Head of caudate nucleus (tissue), 42 donors: ENCODE data around the gene RGS14.
"Not testable (repeated sequence)": the region's sequence is repeated elsewhere in the genome, so short reads cannot be mapped to it uniquely, and the experiment has no call there.

Source experiments
- DNase-seq, 42 donors: peaks; one replicate each; pipeline versions ENCODE4 v3.0.0 to v3.0.0-alpha.2; 2020 to 2021; ENCODE audit warnings: mixed read lengths in 7 of 42
- intact Hi-C: fragments of 100-400 bp; cut with DNase I; formaldehyde crosslinking; loops from one replicate; pipeline ENCODE4 v1.15.0; 2022

The RGS14 gene

GRCh38 chr5:177371120-177372033, 13.7 kb downstream of the RGS14 start:
- intact Hi-C loops = no loop called here
- DNase-seq = no peak

GRCh38 chr5:177372034-177372896, 14.5 kb downstream of the RGS14 start:
- DNase-seq = no peak
- intact Hi-C loops = no loop called here

GRCh38 chr5:177372910-177373309, 15.2 kb downstream of the RGS14 start:
- intact Hi-C loops = no loop called here
- peak in 7 of 42 donors; percentile 21 to 65 (median 38) for DNase-seq

GRCh38 chr5:177373806-177374205, 16.1 kb downstream of the RGS14 start:
- no peak for DNase-seq
- intact Hi-C loops = no loop called here

GRCh38 chr5:177374211-177374610, 16.5 kb downstream of the RGS14 start:
- DNase-seq = no peak
- intact Hi-C loops = no loop called here

GRCh38 chr5:177375516-177375915, 17.8 kb downstream of the RGS14 start:
- intact Hi-C loops, DNase-seq: not testable (repeated sequence)

- intact Hi-C loops = no loop called here
- no peak for DNase-seq
Measured at GRCh38 chr5:177376107-177376506, 18.4 kb downstream of the RGS14 start.

GRCh38 chr5:177377851-177378776, 20.4 kb downstream of the RGS14 start:
- intact Hi-C loops = no loop called here
- no peak for DNase-seq

- intact Hi-C loops = no loop called here
- peak in 12 of 42 donors; percentile 36 to 80 (median 50) for DNase-seq
Measured at GRCh38 chr5:177378884-177379883, 21.5 kb downstream of the RGS14 start.

- intact Hi-C loops = no loop called here
- no peak for DNase-seq
Measured at GRCh38 chr5:177380805-177381126, 23.0 kb downstream of the RGS14 start.

GRCh38 chr5:177382423-177383029, 24.8 kb downstream of the RGS14 start:
- intact Hi-C loops = no loop called here
- DNase-seq = peak in 23 of 42 donors; percentile 37 to 80 (median 56)

GRCh38 chr5:177383181-177383580, 25.5 kb downstream of the RGS14 start:
- intact Hi-C loops = no loop called here

GRCh38 chr5:177384134-177384533, 26.4 kb downstream of the RGS14 start, which contains the start of gene SLC34A1:
Gene SLC34A1 (plus strand): TSS chr5:177384434. CDS start chr5:177385742, 1,308 bp downstream.
- intact Hi-C loops = no loop called here
- DNase-seq = no peak

More at GRCh38 chr5:177383181-177383580, 25.5 kb downstream of the RGS14 start:
- DNase-seq = peak in 17 of 42 donors; percentile 20 to 57 (median 43)

GRCh38 chr5:177385720-177386119, 28.0 kb downstream of the RGS14 start:
- DNase-seq = no peak
- intact Hi-C loops = no loop called here

- no peak for DNase-seq
- intact Hi-C loops = no loop called here
Measured at GRCh38 chr5:177386542-177386941, 28.8 kb downstream of the RGS14 start.

- intact Hi-C loops = no loop called here
- no peak for DNase-seq
Measured at GRCh38 chr5:177387405-177387804, 29.7 kb downstream of the RGS14 start.

- no peak for DNase-seq
- intact Hi-C loops = no loop called here
Measured at GRCh38 chr5:177388521-177389052, 30.9 kb downstream of the RGS14 start.
